G401 (cell line): ENCODE measurements around the gene RNF8. TPM values are rescaled to one million over a fixed set of nuclear protein-coding genes. Genes with fewer than 3 reads are reported as not detected.

Experiments
- DNase-seq: peaks from one replicate; pipeline ENCODE4 v3.0.0-alpha.2; 2015; ENCODE audit warnings: low spot score
- in situ Hi-C: cut with HindIII; loops from 2 replicates; pipeline ENCODE4 v1.10.0; 2016; ENCODE audit warnings: low sequenced_read_pairs, mixed read lengths
- total RNA-seq: library from RNA; depleted of rRNA; stranded (reverse); fragments of >200 nt; shearing (Covaris generic); gene quantifications from 2 replicates; pipeline ENCODE4 v1.2.3, GENCODE V29; 2014

RNF8 gene
- total RNA-seq, 1 experiment from 2014 or later: 57.9 TPM

GRCh38 chr6:37347670-37348111, 6.1 kb upstream of the RNF8 start:
- in situ Hi-C loops: no loop called here
- DNase-seq: no peak

GRCh38 chr6:37351027-37351426, 2.8 kb upstream of the RNF8 start:
- in situ Hi-C loops: no loop called here
- DNase-seq: no peak

GRCh38 chr6:37352384-37352783, 1.4 kb upstream of the RNF8 start:
- in situ Hi-C loops: no loop called here

GRCh38 chr6:37354526-37355384, 972 bp downstream of the RNF8 start:
- in situ Hi-C loops: no loop called here
- DNase-seq: peak; percentile 29

More at GRCh38 chr6:37352384-37352783, 1.4 kb upstream of the RNF8 start:
- no peak for DNase-seq

GRCh38 chr6:37357288-37357687, 3.5 kb downstream of the RNF8 start:
- in situ Hi-C loops: no loop called here

GRCh38 chr6:37357860-37358259, 4.1 kb downstream of the RNF8 start:
- DNase-seq: no peak
- in situ Hi-C loops: no loop called here

More at GRCh38 chr6:37357288-37357687, 3.5 kb downstream of the RNF8 start:
- DNase-seq: no peak

- in situ Hi-C loops: no loop called here
- no peak for DNase-seq
These were observed 5.3 kb downstream of the RNF8 start for GRCh38 chr6:37359039-37359438.

- no peak for DNase-seq
- in situ Hi-C loops: no loop called here
These were observed 8.5 kb downstream of the RNF8 start for GRCh38 chr6:37362101-37362828.

- in situ Hi-C loops: no loop called here
- DNase-seq: peak; percentile 49
These were observed 12.0 kb downstream of the RNF8 start for GRCh38 chr6:37365791-37366190.

- in situ Hi-C loops: no loop called here
- no peak for DNase-seq
These were observed 13.1 kb downstream of the RNF8 start for GRCh38 chr6:37366910-37367309.

GRCh38 chr6:37368961-37369320, 15.2 kb downstream of the RNF8 start:
- DNase-seq: no peak
- in situ Hi-C loops: no loop called here

- no peak for DNase-seq
- in situ Hi-C loops: no loop called here
These were observed 15.8 kb downstream of the RNF8 start for GRCh38 chr6:37369321-37370201.

- DNase-seq: peak; percentile 51
- in situ Hi-C loops: no loop called here
These were observed 17.6 kb downstream of the RNF8 start for GRCh38 chr6:37371154-37372083.

- in situ Hi-C loops: no loop called here
- DNase-seq: no peak
These were observed 18.3 kb downstream of the RNF8 start for GRCh38 chr6:37372116-37372515.

- in situ Hi-C loops: no loop called here
- no peak for DNase-seq
These were observed 20.2 kb downstream of the RNF8 start for GRCh38 chr6:37373822-37374471.

- DNase-seq: no peak
These were observed 21.6 kb downstream of the RNF8 start for GRCh38 chr6:37375376-37375775.

GRCh38 chr6:37376078-37376743, 22.4 kb downstream of the RNF8 start:
- DNase-seq: no peak
- in situ Hi-C loops: no loop called here

More at GRCh38 chr6:37375376-37375775, 21.6 kb downstream of the RNF8 start:
- in situ Hi-C loops: no loop called here
